Retinal pigment epithelial cell (primary cell): Measurements from ENCODE around the gene OCSTAMP.

Experiments
- DNase-seq: peaks from one replicate; pipeline ENCODE4 v3.0.0-alpha.2; 2010; ENCODE audit warnings: low read depth
- H3K4me3 ChIP-seq: 2 replicates; pipeline ENCODE4 v1.5.1; 2011; ENCODE audit warnings: mild to moderate bottlenecking, low read length, control low read depth, moderate library complexity
- CTCF ChIP-seq: conservative IDR thresholded peaks from 2 replicates; pipeline ENCODE4 v1.5.1; 2011; ENCODE audit warnings: low read depth, low read length, control low read depth, inconsistent platforms

The OCSTAMP gene

GRCh38 chr20:46573788-46574584 lies 23.5 kb upstream of the OCSTAMP start:
- DNase-seq: no peak
- TF ChIP-seq CTCF: no peak
- H3K4me3 ChIP-seq: no peak overlapping the region

DNA sequence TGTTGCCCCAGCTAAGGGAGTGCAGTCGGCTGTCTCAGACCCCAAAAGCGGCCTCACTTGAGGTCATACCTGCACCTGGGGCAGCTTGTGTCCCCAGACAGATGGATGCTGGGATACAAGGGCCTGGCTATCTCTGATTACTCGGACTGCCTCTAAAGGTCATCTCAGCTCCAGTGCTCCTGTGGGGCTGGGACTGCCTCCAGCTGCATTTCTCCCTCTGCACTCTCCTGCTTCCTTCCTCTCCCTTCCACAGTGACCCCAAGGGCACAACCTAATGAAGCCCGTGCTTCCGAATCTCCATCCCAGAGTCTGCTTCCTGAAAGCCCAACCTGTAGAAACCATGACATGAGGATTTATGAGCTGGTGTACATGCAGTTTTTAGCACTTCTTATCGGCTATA lies 22.8 kb upstream of the OCSTAMP start:
- no peak for TF ChIP-seq CTCF
- DNase-seq: no peak
- no peak overlapping the region for H3K4me3 ChIP-seq

- DNase-seq: no peak
- H3K4me3 ChIP-seq: no peak overlapping the region
- no peak for TF ChIP-seq CTCF
Observed at GRCh38 chr20:46572790-46573189, 22.3 kb upstream of the OCSTAMP start.

GRCh38 chr20:46572153-46572552 lies 21.7 kb upstream of the OCSTAMP start:
- no peak for DNase-seq
- no peak overlapping the region for H3K4me3 ChIP-seq
- no peak for TF ChIP-seq CTCF

DNA sequence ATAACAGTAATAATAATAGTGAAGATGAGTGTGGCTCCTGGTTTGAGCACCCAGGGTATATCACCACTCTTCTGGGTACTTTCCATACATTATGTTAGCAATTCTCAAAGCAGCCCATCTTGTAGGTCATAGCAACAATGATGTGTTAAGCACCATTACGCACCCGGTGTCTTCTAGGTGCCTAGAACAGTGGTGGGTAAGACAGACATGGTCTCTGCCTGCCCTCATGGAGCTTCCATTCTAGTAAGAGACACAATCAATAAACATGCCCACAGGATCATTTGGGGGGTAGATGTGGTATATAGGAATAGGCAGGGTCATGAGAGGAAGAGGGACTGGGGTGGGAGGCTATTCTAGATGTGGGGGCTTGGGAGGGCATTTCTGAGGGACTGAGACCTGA lies 21.0 kb upstream of the OCSTAMP start:
- DNase-seq: no peak
- H3K4me3 ChIP-seq: no peak overlapping the region
- no peak for TF ChIP-seq CTCF

GRCh38 chr20:46570956-46571355 lies 20.5 kb upstream of the OCSTAMP start:
- no peak overlapping the region for H3K4me3 ChIP-seq
- TF ChIP-seq CTCF: no peak
- DNase-seq: no peak

GRCh38 chr20:46569961-46570360 lies 19.5 kb upstream of the OCSTAMP start:
- no peak for TF ChIP-seq CTCF
- DNase-seq: no peak

More at GRCh38 chr20:46569961-46570360, 19.5 kb upstream of the OCSTAMP start:
- H3K4me3 ChIP-seq: no peak overlapping the region
